Measurements from ENCODE around the gene GNPTG. TPM values are rescaled to one million over a fixed set of nuclear protein-coding genes. Genes with fewer than 3 reads are reported as not detected.

GNPTG gene
- total and polyA plus RNA-seq, 2 donors (not counting 1 experiment from before 2014, with no cell fraction given) = 76.0 to 109 TPM

DNA sequence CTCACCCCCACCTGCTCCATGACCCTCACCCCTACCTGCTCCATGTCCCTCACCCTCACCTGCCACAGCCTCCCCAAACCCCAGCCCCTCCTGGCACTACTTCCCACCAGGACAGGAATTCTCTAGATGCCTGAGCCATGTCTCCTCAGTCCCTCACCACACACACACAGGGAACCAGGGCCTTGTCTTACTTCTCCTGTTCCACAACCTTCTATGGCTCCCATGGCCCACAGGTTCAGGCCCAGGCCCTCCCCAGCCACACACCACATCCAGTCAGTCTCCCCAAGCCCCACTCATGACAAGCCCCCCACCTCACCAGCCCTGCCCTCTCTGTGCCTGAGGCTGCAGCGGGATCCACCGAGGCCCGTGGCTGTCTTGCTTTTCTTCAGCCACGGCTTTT is 45.4 kb upstream of the GNPTG start:
- Histone ChIP-seq H4K20me1 (ENCODE audit: control insufficient read depth, insufficient read depth, low read length, poor library complexity, severe bottlenecking) (peaks cover 14% of the 10 kb centered on the region), H3K79me2 (ENCODE audit: control insufficient read depth, insufficient read depth, low read length) (peaks cover 29% of the 10 kb centered on the region), H3K9me3 (ENCODE audit: control extremely low read depth in 1 of 3, control insufficient read depth in 2 of 3, insufficient read depth in 1 of 3, low read length in 2 of 3) (peaks cover 0 to 7% (median 0%) of the 10 kb centered on the region in 3 donors), H3K9ac (ENCODE audit: low read length) (no peak overlapping the region), H3K27me3 (replicated peaks in 1 of 4; ENCODE audit: control extremely low read depth in 1 of 4, control insufficient read depth in 3 of 4, insufficient read depth in 4 of 4, low read length in 3 of 4) (no peaks in the 10 kb centered on the region), H3K36me3 (replicated peaks in 1 of 2; ENCODE audit: control extremely low read depth in 1 of 2, control insufficient read depth in 1 of 2, extremely low read depth in 1 of 2, insufficient read depth in 2 of 2, low read length in 1 of 2) (peaks cover 0 to 3% of the 10 kb centered on the region in 2 experiments), H3K4me3 (ENCODE audit: control extremely low read depth in 1 of 5, extremely low read depth in 1 of 5, insufficient read depth in 1 of 5, low read depth in 2 of 5, low read length in 4 of 5) (no peak overlapping the region), H3K4me1 (ENCODE audit: control insufficient read depth in 2 of 2, insufficient read depth in 2 of 2, low read length in 2 of 2) (peaks cover 34 to 59% of the 10 kb centered on the region in 2 donors), H3K27ac (ENCODE audit: low read length in 2 of 2) (peak overlapping the region; percentile 28 to 54), H3K4me2 (replicated peaks; ENCODE audit: low read depth, low read length, poor library complexity, severe bottlenecking) (peak overlapping the region; percentile 51), H2AFZ (ENCODE audit: insufficient read depth, low read depth, low read length, poor library complexity, severe bottlenecking) (no peak overlapping the region)
- DNase-seq (no peak), ATAC-seq (ENCODE audit: low read depth) (no peak)
- 65% methylated on average over 4 of the region's 4 CpGs for WGBS (ENCODE audit: insufficient coverage)
- POLR2A ChIA-PET = interaction anchor here (1.0 kb wide), 1 partner anchor 9 kb away, joined by 11 read pairs; no protein-coding TSS in a partner anchor
- CTCF ChIA-PET = no interaction called here
- H3K9me3 Mint-ChIP-seq (ENCODE audit: insufficient read depth) = no peaks in the 10 kb centered on the region
- intact Hi-C loops (cut with micrococcal nuclease) = loop anchor here (10.0 kb wide), 1 partner anchor 1718 kb away; the partner anchor contains the start of genes HCFC1R1, THOC6 and TNFRSF12A
- TF ChIP-seq, protein P1, sequence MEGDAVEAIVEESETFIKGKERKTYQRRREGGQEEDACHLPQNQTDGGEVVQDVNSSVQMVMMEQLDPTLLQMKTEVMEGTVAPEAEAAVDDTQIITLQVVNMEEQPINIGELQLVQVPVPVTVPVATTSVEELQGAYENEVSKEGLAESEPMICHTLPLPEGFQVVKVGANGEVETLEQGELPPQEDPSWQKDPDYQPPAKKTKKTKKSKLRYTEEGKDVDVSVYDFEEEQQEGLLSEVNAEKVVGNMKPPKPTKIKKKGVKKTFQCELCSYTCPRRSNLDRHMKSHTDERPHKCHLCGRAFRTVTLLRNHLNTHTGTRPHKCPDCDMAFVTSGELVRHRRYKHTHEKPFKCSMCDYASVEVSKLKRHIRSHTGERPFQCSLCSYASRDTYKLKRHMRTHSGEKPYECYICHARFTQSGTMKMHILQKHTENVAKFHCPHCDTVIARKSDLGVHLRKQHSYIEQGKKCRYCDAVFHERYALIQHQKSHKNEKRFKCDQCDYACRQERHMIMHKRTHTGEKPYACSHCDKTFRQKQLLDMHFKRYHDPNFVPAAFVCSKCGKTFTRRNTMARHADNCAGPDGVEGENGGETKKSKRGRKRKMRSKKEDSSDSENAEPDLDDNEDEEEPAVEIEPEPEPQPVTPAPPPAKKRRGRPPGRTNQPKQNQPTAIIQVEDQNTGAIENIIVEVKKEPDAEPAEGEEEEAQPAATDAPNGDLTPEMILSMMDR (IDR thresholded peaks at IDR 0.05) = no peak
- no peak for TF ChIP-seq EZH2 (IDR thresholded peaks at IDR 0.05; ENCODE audit: borderline replicate concordance, insufficient read depth, low read depth, low read length, poor library complexity, severe bottlenecking)
- peak overlapping the region; percentile 69 for H3K4me3 Mint-ChIP-seq
- peak overlapping the region; percentile 90 for H3K27ac Mint-ChIP-seq
- no peaks in the 10 kb centered on the region for H3K27me3 Mint-ChIP-seq
- peaks cover 50% of the 10 kb centered on the region for H3K4me1 Mint-ChIP-seq
